Vagina (tissue), 2 donors: ENCODE measurements around the gene ZNF276.

Experiments used
- POLR2A ChIP-seq, 2 donors: fragments of 450-650 bp; IDR thresholded peaks; one replicate each; pipeline ENCODE4 v1.6.1; 2017; ENCODE audit warnings: antibody characterized with exemption in 2 of 2, mild to moderate bottlenecking in 2 of 2, moderate library complexity in 2 of 2
- TF ChIP-seq, protein P1 (sequence below), 3 experiments: fragments of 450-650 bp in 2 of 3; fragments of 200-600 bp in 1 of 3; sonication (generic) in 1 of 3; IDR thresholded peaks; one replicate each; pipeline ENCODE4 v1.5.1; 2017 to 2019; ENCODE audit warnings: antibody characterized with exemption in 3 of 3, mild to moderate bottlenecking in 2 of 3, moderate library complexity in 2 of 3

DNA sequence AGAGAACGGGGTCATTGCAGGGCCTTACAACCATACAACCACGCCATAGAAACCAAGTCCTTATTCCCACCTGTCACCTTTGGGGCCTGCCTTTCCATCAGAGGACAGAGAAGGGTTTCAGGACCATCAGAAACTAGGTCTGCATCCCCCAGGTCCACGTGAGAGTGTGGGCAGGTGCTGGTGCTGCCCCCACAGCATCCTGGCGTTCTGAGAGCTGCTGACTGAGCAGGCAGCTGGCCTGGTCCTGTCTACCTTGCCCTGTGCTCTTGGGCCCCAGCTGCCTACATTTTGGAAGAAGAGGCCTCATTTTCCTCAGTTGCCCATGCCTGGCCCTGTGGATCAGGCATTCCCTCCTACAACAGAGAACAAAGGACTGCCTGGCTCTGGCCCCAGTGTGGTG is 21.6 kb downstream of the ZNF276 start:
- TF ChIP-seq, protein P1, sequence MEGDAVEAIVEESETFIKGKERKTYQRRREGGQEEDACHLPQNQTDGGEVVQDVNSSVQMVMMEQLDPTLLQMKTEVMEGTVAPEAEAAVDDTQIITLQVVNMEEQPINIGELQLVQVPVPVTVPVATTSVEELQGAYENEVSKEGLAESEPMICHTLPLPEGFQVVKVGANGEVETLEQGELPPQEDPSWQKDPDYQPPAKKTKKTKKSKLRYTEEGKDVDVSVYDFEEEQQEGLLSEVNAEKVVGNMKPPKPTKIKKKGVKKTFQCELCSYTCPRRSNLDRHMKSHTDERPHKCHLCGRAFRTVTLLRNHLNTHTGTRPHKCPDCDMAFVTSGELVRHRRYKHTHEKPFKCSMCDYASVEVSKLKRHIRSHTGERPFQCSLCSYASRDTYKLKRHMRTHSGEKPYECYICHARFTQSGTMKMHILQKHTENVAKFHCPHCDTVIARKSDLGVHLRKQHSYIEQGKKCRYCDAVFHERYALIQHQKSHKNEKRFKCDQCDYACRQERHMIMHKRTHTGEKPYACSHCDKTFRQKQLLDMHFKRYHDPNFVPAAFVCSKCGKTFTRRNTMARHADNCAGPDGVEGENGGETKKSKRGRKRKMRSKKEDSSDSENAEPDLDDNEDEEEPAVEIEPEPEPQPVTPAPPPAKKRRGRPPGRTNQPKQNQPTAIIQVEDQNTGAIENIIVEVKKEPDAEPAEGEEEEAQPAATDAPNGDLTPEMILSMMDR (IDR thresholded peaks at IDR 0.05), result no peak
- no peak for TF ChIP-seq POLR2A (IDR thresholded peaks at IDR 0.05)
